GM12875 (cell line): ENCODE data around the gene MBNL1.

ENCODE experiments used
- H3K4me3 ChIP-seq: one replicate; pipeline ENCODE4 v1.5.1; 2011; ENCODE audit warnings: low read depth, low read length, control low read depth
- TF ChIP-seq, protein P1 (sequence below): IDR thresholded peaks from 2 replicates; pipeline ENCODE4 v1.5.1; 2011; ENCODE audit warnings: low read depth, mild to moderate bottlenecking, control low read depth, inconsistent platforms, low read length, moderate library complexity, borderline replicate concordance; ENCODE audit not compliant: insufficient read depth

MBNL1 gene

DNA sequence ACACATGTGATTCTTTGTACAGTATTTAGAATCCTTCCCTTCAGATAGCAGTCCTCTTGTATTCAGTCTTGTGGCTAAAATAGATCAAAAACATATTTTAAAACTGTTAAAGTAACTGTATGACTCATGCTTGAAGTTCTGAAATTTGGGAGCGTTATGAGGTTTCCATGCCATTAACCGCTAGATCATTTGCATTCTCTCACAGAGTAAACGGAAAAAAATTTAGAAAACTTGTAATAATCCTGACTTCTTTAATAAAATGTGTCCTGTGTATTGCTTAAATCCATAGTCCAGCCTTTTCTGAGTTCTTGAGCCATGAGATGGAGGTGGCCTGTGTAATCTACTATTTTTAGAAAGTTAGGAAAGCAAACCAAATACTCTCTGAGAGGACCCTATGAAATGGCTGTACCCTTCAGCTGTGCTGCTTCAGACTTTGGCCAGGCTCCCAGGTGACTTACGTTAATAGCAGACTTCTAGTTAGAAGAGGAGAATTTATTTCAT is 33.8 kb downstream of the MBNL1 start:
- TF ChIP-seq, protein P1, sequence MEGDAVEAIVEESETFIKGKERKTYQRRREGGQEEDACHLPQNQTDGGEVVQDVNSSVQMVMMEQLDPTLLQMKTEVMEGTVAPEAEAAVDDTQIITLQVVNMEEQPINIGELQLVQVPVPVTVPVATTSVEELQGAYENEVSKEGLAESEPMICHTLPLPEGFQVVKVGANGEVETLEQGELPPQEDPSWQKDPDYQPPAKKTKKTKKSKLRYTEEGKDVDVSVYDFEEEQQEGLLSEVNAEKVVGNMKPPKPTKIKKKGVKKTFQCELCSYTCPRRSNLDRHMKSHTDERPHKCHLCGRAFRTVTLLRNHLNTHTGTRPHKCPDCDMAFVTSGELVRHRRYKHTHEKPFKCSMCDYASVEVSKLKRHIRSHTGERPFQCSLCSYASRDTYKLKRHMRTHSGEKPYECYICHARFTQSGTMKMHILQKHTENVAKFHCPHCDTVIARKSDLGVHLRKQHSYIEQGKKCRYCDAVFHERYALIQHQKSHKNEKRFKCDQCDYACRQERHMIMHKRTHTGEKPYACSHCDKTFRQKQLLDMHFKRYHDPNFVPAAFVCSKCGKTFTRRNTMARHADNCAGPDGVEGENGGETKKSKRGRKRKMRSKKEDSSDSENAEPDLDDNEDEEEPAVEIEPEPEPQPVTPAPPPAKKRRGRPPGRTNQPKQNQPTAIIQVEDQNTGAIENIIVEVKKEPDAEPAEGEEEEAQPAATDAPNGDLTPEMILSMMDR: no peak
- H3K4me3 ChIP-seq: no peak overlapping the region

DNA sequence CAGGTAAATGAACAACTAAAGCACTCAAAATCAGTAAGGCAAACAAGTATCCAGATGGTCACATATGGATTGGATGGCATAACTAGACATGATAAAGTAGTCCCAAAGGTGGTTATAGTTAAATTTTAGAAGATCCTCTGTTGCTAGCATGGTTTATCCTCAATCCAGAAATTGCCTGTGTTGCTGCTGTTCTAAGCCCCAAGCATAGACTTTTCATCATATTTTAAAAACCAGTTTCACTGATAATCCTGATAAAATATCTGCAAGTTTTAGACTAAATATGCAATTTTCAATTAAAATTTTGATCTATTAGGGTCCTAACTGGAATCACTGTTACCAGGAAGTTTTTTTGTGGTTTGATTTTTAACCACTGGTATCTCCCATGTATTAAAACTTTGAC is 35.4 kb downstream of the MBNL1 start:
- H3K4me3 ChIP-seq: no peak overlapping the region
- TF ChIP-seq, protein P1: no peak

GRCh38 chr3:152305075-152305474 is 36.3 kb downstream of the MBNL1 start:
- H3K4me3 ChIP-seq: no peak overlapping the region
- TF ChIP-seq, protein P1: no peak

GRCh38 chr3:152307829-152308474 is 39.2 kb downstream of the MBNL1 start:
- no peak overlapping the region for H3K4me3 ChIP-seq
- TF ChIP-seq, protein P1: no peak

GRCh38 chr3:152308475-152308844 is 39.7 kb downstream of the MBNL1 start:
- H3K4me3 ChIP-seq: no peak overlapping the region
- TF ChIP-seq, protein P1: no peak

GRCh38 chr3:152309031-152309430 is 40.3 kb downstream of the MBNL1 start:
- TF ChIP-seq, protein P1: no peak
- H3K4me3 ChIP-seq: no peak overlapping the region
